Stimulated activated CD4-positive, alpha-beta T cell treated with anti-CD3 and anti-CD28 coated beads, Interleukin-2, amount 100 ng/mL, for 4 hours (primary cell): ENCODE measurements around the gene MYT1.
"Not testable (repeated sequence)": the region's sequence is repeated elsewhere in the genome, so short reads cannot be mapped to it uniquely, and the experiment has no call there.

ENCODE experiments used
- DNase-seq: peaks from one replicate; pipeline ENCODE4 v3.0.0-alpha.2; 2020; ENCODE audit warnings: low read depth

Gene MYT1

GRCh38 chr20:64169091-64169560, 4.9 kb downstream of the MYT1 start:
- no peak for DNase-seq

GRCh38 chr20:64171211-64171610, 7.0 kb downstream of the MYT1 start:
- DNase-seq, result no peak

- DNase-seq, result no peak
Observed at GRCh38 chr20:64173116-64173515, 8.9 kb downstream of the MYT1 start.

- no peak for DNase-seq
Observed at GRCh38 chr20:64176551-64176950, 12.3 kb downstream of the MYT1 start.

- no peak for DNase-seq
Observed at GRCh38 chr20:64176971-64177370, 12.7 kb downstream of the MYT1 start.

- no peak for DNase-seq
Observed at GRCh38 chr20:64177384-64177783, 13.1 kb downstream of the MYT1 start.

GRCh38 chr20:64177787-64178186, 13.5 kb downstream of the MYT1 start:
- DNase-seq, result no peak

- DNase-seq, result not testable (repeated sequence)
Observed at GRCh38 chr20:64178925-64179324, 14.7 kb downstream of the MYT1 start.

- no peak for DNase-seq
Observed at GRCh38 chr20:64179805-64180204, 15.6 kb downstream of the MYT1 start.

- no peak for DNase-seq
Observed at GRCh38 chr20:64180673-64181072, 16.4 kb downstream of the MYT1 start.

- DNase-seq, result no peak
Observed at GRCh38 chr20:64181391-64181790, 17.1 kb downstream of the MYT1 start.

- DNase-seq, result no peak
Observed at GRCh38 chr20:64182146-64182865, 18.1 kb downstream of the MYT1 start.

- no peak for DNase-seq
Observed at GRCh38 chr20:64183313-64183712, 19.1 kb downstream of the MYT1 start.

GRCh38 chr20:64184795-64185194, 20.5 kb downstream of the MYT1 start:
- no peak for DNase-seq

- DNase-seq, result no peak
Observed at GRCh38 chr20:64185276-64185900, 21.1 kb downstream of the MYT1 start.

GRCh38 chr20:64186071-64186598, 21.9 kb downstream of the MYT1 start:
- no peak for DNase-seq

GRCh38 chr20:64187213-64187612, 23.0 kb downstream of the MYT1 start:
- DNase-seq, result not testable (repeated sequence)

- DNase-seq, result no peak
Observed at GRCh38 chr20:64188091-64188490, 23.8 kb downstream of the MYT1 start.

GRCh38 chr20:64188682-64189529, 24.7 kb downstream of the MYT1 start:
- DNase-seq, result no peak

- no peak for DNase-seq
Observed at GRCh38 chr20:64189530-64189966, 25.3 kb downstream of the MYT1 start.

GRCh38 chr20:64189986-64190385, 25.7 kb downstream of the MYT1 start:
- DNase-seq, result no peak

GRCh38 chr20:64191002-64191401, 26.8 kb downstream of the MYT1 start:
- DNase-seq, result no peak
